Measurements from ENCODE around the gene MEGF10.

MEGF10 gene

DNA sequence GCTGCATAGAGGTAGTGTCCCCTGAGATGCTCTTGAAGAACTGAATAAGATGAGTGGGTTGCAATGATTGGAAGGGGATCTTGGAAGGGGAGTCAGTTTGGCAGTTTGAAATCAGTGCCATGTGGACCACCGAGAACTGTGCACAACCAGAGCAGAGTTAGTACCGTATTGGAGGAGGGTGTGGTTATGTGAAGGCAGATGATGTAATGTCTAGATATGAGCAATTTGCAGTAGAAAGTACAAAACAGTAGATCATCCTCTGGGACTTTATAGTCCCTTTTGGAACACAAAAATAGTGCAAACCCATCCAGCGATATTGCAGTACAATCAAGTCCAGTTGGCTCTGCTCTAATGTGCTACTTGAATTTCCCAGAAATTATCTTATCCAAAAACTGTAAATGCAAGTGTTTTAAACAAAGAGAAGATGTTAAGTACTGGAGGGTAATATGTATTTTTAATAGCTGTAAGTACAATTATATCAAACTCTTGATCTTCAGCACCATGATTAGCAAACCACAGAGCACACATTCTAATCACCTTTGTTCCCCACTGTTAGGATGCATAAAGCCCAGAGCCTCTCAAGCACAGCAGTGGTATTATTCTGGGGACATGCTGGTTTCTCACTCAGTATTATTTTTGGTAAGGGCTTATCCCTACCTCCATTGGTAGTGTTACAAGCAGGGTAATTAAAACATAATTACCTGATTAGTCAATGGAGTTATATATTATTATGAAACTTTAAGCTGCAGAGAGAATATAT is 41.5 kb downstream of the MEGF10 start:
- DNase-seq = no peak

DNA sequence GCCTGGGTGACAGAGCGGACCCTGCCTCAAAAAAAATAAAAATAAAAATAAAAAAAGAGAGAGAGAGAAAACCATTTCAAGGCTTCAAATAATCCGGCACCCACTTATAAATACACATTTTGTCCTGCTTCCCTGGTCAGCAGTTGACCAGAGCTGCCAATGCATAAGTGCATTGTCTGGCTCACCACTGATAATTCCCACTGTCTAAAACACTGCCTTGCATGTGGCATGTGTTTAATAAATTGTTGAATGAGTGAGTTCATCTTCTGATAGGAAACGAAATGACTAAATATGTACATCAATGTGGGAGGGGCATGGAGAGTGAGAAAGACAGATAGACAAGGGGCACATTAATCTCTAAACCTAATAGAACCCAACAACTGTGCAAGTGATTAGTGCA is 42.9 kb downstream of the MEGF10 start:
- DNase-seq = no peak

DNA sequence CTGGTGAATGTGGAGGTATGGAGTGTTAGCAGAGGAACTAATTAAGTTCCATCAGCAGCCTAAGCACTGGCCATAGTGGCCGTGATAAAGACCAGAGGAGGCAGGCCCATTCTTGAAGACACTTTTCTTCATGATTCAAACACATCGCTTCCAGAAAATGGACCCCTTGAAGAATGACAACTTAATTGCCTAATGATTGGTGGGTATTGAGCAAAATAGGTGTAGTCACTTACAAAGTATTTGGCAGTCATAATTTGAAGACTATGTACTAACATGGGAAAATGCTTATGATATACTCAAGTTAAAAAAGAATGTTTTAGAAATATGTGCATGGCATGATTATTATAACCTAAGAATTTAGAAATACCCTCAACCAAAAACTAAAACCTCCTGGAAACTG is 44.8 kb downstream of the MEGF10 start:
- no peak for DNase-seq

DNA sequence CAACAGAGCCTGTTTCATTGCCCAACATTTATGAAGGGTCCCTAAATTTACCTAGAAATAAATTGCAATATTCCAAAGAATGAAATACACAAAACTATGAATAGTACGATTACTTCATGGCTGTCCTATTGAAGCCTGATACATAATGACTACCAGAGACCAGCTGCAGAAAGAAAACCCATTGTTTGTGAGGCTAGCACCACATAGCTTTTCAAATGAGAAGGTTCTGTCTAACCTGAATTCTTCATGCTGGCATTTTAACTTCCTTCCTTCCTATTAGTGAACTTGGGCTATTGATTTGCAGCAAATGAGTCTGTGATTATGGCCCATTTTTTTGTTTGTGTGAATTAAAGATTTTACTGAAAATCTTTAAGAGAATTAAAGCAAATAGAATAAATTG is 47.3 kb downstream of the MEGF10 start:
- no peak for DNase-seq

DNA sequence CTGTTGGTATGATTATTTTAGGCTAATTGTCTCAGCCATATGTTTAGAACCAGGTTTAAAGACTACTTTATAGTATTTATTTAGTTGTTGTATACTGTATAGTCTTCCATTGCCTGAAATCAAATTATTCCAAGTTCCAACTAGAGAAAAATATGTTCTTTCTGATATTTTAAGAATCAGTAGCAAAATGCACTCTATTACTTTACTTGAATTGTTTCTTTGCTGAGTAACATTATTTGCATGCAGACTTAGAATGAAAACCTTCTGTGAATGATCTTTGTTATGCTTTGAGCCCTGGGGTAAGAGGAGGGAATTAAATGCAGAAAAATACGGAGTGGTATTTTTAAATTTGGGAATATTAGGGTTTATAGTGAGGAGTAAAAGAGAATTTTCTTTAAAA is 47.9 kb downstream of the MEGF10 start:
- no peak for DNase-seq

DNA sequence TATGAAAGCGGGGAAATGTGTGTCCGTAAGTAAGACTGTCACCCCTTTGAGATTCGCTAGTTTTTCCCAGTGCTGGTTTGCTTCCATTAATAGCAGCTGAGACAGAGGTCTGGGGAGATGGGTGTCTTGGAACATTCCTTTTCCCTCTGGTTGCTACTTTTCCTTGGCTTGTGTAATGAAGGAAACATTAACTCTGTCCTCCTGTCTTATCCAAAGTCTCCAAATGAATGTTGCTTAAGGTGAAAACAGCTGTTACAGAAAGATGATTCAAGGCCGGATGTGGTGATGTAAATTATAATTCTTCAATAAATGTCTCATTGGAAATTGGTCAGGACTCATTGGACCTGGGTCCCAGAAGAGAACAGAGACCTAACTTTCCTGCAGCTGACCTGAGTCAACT is 50.0 kb downstream of the MEGF10 start:
- no peak for DNase-seq

DNA sequence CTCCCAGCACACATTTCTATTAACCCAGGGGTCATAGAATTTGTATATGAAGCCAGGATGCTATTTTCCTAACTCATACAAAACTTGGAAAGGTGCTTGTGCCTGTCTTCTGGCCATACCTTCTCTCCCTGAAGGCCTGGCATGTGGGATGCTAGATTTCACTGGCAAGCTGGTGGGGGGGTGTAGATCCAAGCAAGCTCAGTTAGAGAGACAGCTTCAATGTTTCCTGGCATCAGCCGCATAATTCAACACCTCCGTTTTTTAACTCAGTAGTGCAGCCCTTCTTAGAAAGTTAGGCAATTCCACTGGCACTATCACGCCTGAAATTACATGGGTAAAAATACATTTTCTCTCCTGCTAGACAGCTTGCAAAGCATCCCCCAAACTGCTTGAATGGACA is 51.8 kb downstream of the MEGF10 start:
- DNase-seq = no peak

DNA sequence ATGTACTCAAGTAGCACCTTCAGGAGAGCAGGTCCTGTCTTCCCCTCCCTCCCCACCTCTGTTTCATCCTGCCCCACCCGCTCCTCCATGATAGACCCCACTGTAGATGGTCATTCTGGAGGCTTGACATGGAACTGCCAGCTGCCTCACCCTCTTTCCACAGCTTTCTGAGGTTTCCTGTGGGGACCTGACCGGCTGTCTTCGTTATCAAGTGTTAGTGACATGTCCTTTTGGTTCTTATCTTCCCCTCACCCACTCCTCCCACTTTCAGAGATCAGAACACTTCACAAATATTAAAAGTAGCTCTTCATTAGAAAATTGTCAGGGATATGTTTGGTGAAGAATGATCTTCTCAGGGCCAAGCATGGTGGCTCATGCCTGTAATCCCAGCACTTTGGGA is 52.7 kb downstream of the MEGF10 start:
- no peak for DNase-seq

DNA sequence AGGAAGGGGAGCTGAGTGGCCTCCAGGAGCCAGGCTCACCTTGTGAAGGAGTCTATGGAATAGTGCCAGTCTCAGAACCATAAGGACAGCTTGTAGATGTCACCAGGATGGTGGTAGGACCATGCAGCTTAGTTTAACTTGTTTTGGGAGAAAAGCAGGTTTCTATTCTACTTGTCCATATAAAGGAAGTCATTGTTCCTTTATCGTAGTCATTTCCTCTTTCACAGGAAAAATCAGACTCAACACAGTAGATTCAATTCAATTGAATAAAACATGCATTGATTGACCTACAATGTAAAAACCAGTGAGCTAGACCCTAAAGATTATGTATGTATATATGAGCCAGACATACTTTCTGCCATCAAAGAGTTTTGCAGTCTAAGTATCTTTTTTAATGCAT is 53.3 kb downstream of the MEGF10 start:
- no peak for DNase-seq

DNA sequence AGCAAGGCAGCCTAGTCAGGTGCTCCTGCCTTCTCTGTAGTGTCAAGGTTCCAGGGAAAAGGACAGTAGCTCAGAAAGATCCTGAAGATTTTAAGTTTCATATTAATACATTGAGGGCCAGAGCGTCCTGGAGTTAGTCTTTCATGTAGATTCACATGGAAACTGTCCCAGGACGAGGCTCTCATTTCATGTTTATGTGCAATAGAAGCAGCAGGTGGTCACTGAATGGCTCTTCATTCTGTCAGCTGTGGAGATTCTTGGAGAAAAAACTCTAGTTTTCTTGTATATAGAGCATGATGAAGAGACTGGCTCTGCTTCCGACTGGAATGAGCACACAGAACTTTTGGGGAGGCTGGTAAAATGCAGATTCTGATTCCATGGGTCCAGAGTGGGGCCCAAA is 54.3 kb downstream of the MEGF10 start:
- DNase-seq = no peak

DNA sequence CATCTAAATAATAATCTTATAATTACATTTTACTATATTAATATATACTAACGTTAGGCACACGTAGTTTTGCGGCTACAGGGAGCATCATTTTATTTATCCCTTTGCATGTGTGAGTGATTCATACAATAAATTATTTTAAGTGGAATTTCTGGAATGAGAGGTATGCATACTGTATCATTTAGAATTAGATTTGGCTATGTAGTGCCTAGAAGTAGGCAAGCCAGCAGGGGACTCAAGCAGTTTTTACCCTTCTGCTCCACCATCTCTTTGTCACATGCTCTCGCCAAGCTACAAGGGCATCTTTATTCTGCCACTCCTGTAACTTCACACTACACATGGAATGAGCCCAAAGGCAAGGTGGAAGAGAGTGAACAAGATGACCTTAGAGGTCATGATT is 60.8 kb downstream of the MEGF10 start:
- no peak for DNase-seq

DNA sequence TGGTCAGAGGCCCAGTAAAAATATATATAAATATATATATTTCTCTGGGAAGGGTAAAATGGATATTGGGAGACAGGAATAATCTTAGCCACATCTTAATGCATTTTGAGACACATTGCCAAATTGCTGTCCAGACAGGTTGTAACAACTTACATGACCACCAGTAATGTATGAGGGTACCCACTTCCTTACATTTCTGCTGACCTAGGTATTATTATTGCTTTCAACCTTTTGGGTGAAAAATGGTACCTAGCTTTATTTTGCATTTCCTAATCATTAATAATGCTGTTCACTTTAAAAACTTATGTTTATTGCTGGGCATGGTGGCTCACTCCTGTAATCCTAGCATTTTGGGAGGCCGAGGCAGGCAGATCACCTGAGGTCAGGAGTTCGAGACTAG is 61.5 kb downstream of the MEGF10 start:
- no peak for DNase-seq

DNA sequence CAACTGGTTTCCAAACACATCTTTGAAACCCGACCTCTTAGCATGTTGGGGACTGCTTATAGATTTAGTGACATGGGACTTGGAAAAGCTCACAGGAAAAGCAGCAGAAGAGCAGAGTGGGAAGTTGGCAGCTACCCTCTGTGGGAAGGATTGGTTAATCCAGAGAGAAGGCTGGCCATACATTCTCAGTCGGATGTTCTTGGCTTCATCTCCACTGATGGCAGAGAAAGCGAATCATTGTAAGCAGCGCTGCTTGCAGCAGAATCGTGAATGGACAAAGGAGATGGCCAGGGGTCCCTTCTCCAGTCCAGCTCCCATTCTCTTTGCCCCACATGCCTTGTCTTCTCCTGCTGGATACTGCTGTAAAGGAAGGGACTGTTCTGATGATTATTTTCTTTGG is 62.7 kb downstream of the MEGF10 start:
- no peak for DNase-seq

DNA sequence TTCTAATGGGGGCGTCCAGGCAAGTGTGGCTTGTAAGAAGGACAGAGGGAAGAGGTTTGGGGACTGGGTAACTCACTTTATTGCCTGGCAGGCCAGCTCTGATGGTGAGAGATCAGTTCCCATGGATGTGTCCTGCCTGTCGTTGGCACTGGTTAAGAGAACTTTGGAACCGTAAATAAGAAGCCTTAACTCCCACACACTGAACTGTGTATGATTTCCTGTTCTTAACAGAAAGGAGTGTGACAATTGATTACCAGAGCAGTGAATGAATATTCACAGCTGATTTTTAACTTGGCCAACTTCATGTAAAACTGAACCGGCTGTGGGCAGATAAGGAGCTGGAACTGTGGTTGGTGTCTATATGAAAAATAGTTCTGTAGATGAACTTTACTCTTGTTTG is 63.2 kb downstream of the MEGF10 start:
- DNase-seq = no peak

DNA sequence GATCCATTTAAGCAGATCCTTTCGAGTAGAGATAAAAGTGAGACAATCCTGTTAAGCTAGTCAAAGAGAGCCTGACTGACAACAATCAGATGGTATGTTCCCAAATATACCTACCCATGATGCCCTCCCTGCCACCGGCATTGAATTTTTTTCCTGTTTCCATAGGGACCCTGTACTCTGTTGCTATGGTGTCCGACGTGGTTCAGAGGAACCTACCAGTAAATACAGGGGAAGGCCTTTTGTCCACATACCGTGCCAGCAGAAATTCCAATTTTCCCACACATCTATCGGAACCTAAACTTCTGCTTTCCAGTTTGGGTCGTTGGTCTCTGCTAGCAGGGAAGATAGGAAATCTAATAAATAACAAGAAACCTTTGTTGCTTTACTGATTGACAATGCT is 64.7 kb downstream of the MEGF10 start:
- DNase-seq = no peak

DNA sequence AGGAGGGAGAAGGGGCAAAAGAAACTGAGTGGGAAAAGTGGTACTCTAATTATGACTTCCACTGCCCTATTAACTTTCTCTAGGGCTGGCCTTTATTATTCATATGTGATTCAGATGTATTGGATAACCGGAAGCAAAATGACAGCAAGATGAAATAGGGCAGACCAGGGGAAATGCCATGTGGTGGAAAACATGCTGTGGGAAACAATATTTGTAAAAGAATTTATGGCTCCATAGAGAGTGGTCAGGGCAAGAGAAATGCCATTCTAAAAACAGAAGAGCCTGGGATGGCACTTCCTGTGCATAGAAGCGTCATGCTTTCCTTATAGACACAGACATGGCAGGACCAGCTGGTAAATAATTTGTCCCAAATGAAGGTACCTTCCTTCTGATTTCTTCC is 67.7 kb downstream of the MEGF10 start:
- DNase-seq = no peak

DNA sequence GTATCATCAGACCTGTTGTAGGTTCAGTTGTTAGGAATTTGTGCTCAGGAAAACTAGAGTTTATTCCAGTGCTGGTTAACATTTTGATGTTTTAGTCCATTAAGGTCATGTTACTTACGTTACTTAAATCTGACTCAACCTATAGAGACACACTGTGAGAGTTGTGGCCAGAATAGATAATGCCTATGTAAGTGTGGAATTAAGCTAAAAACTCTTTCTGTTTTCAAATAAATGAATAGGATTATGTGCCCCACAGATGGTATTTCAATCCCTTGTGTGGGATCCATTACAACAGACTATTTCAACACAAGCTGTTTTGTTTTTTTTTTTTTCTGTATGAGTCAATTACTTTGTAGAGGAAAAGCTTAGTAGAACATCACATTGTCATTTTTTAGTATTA is 68.1 kb downstream of the MEGF10 start:
- no peak for DNase-seq

DNA sequence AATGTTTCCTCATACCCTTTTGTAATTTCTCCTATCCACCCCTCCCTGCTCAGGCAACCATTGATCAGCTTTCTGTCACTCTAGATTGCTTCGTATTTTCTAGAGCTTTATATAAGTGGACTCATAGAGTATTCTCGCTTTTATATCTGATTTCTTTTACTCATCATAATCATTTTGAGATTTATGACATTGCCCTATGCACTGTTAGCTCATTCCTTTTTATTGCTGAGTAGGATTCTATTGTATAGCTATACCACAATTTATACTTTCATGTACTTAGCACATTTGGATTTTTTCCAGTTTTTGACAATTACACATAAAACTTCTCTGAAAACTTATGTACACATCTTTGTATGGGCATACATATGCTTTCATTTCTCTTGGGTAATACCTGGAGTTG is 68.9 kb downstream of the MEGF10 start:
- DNase-seq = no peak

DNA sequence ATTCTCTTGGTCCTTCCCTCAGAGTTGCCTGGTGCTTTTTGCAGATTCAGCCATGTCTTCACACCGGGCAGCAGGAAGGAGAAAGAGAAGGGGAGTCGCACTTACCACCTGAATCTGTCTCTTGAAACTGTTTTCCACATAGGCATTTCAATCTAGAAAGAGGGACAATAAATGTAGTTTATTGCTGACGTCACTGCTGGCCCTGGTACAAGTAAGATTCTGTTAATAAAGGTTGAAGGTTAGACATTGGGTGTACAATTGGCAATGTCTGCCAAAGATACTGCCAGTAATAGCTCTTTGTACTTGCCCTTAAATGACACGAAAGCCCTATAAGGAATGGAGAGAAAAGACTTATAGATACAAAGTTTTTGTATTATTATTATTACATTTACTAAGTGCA is 72.8 kb downstream of the MEGF10 start:
- no peak for DNase-seq

DNA sequence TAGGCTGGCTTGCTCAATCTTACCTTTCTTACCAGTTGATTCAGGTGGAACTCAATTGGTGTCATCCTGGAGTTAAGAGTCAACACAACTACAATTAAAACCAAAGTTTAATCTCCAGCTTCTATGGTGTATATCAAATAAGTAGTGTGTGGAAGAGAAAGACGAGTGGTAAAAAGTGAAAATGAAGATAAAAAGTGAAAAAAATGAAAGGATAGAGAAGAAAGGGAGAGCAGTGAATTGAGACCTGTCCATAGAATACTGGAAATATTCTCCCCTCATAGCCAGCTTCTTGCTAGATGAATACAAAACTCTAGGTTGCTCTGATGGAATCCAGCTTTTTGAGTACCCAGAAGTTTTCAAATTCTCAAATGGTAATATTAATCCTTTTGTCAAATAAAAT is 76.4 kb downstream of the MEGF10 start:
- DNase-seq = no peak

DNA sequence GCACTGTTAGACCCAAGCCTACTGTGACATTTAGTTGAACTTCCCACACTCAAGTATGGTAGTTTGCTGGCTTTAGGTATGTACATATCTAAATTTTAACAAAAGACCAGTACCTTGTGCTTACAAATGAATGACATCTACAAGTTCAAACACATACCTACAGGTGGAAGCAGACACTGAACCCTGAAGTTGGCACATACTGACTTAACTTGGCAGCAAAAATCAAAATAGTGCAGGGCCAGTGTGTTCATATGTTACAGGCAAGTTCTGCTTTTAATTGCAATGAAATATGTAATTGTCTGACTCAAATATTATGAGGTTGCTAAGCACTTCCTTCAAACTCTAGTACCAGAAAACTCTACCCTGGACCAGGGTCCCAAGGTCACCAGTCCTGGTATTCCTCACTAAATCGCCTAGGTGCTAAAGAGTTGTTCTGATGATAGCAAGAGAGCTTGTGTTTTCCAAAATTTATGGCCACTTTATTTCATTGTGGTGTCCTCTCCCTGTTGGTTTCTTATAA is 77.4 kb downstream of the MEGF10 start:
- DNase-seq = no peak

DNA sequence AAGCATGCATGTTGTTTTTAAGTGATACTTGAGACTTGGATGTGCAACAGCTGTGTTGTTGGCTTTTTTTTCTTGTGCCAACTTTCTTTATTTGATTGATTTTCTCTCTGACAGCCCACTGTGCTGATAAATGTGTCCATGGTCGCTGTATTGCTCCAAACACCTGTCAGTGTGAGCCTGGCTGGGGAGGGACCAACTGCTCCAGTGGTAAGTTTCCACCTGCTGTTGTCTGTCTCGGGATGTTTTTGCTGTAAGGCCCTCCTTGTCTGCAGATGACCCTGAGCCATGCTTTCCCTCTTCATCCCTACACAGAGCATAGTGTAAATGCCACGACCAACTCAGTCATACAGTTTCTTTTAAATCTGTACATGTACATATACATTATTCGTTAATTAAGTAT is 79.2 kb downstream of the MEGF10 start:
- DNase-seq = no peak

DNA sequence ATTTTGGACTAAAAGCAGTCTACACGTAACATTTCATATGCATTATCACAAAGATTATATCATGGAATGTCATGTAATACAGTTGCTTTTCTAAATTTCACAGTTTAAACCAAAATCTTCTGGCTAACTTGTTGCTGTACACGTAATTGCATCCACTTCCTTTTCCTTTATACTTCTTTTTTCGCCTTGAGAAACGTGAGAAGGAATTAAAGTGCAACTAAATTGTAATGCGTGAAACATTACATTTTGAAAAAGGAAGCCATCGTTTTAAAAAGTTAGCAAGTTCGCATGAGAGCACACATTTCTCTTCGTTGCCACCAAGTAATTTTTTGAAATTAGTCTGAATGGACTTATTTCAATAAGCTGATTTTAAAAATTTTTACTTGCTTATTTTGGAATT is 80.0 kb downstream of the MEGF10 start:
- DNase-seq = no peak

DNA sequence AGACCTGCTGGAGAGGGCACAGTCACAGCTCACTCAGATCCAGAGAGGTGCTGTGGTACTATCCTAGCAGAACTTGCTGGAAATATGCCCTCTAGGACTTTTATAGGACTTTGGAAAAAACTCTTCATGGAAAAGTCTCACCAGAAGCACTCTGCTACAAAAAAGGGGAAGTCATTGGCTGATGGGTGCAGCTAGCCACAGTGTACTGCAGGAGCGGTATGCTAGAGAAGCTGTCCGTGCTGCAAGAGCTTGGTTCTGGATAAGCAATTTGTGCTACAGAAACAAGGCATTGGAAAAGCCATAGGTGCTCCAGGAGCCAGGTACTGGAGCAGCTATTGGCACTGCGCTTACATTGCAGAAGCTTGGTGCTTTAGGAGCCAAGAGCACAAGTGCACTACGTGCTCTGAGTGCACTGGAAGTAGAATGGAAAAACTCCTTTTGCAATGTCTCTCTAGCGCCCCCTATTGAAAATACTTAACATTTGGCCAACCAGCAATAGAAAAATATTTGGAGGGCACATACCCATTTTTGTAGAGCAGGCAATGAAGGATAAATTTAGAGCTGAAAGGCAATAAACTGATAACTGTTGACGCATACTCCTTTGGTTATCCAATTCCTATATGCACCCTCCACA is 83.4 kb downstream of the MEGF10 start:
- DNase-seq = no peak

DNA sequence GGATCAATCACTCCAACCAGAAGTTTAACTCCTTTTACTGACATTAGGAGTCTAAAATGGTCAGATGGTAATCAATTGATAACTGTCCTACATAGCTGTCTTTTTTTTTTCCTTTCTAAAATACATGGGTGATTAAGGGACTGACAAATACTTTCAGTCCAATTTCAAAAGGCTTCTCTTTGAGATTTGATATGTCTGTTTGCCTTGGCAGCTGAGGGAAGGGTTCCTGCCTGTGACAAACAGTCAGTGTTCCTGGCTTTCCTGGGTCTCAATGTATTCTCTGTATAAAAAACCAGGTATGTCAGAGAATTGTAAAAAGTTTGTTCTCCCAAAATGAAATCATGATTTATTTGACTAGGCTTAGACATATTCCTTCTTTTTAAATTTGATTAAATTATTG is 84.5 kb downstream of the MEGF10 start:
- no peak for DNase-seq
